ENCODE results near the gene IQCN.

GRCh38 chr19:18229474-18229873 is 44.8 kb downstream of the IQCN start:
- peak in 1 of 4 experiments; percentile 9 for TF ChIP-seq CTCF (IDR thresholded peaks at IDR 0.05)
- TF ChIP-seq POLR2AphosphoS5 (IDR thresholded peaks at IDR 0.05): no peak
- no peak for TF ChIP-seq POLR2A (IDR thresholded peaks at IDR 0.05)

Data from prostate gland (tissue), 2 donors.